ENCODE data around the gene FITM2.

Gene FITM2

GRCh38 chr20:44274303-44275017 lies 36.5 kb downstream of the FITM2 start:
- DNase-seq = no peak

GRCh38 chr20:44273231-44274215 lies 37.5 kb downstream of the FITM2 start:
- no peak for DNase-seq

- DNase-seq = no peak
Observed at GRCh38 chr20:44271915-44272663, 38.9 kb downstream of the FITM2 start.

- DNase-seq = no peak
Observed at GRCh38 chr20:44268802-44269201, 42.2 kb downstream of the FITM2 start.

- no peak for DNase-seq
Observed at GRCh38 chr20:44264287-44264686, 46.7 kb downstream of the FITM2 start.

GRCh38 chr20:44258226-44258890 lies 52.6 kb downstream of the FITM2 start:
- DNase-seq = no peak

GRCh38 chr20:44256961-44257360 lies 54.0 kb downstream of the FITM2 start:
- DNase-seq = no peak

GRCh38 chr20:44255942-44256341 lies 55.1 kb downstream of the FITM2 start:
- DNase-seq = no peak

- no peak for DNase-seq
Observed at GRCh38 chr20:44254073-44254472, 56.9 kb downstream of the FITM2 start.

GRCh38 chr20:44253528-44253927 lies 57.5 kb downstream of the FITM2 start:
- no peak for DNase-seq
